ENCODE data around the gene GPC3.

Gene GPC3

DNA sequence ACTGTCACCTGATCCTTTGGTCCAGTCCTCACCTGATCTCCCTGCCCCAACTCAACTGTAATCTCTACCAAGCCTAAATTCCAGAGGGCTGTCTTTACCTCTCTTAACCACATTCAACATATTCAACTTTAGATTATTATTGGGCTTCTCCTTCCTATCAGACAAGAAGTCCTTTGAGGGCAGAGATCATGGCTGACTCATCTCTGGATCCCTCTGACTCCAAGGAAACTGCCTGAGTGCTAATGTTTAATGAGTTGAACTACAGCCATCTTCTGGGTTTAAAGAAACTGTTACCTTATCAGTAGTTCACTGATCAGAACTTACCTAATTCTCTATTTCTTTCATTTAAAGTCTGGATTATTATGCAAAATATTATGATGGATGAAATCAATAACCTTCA is 135.7 kb downstream of the GPC3 start:
- Histone ChIP-seq H3K36me3 (ENCODE audit: control insufficient read depth, insufficient read depth, low read length) (no peaks in the 10 kb centered on the region), H3K27me3 (ENCODE audit: control insufficient read depth, insufficient read depth, low read length) (no peaks in the 10 kb centered on the region), H3K4me3 (ENCODE audit: low read length) (no peak overlapping the region), H3K9me3 (ENCODE audit: control insufficient read depth, insufficient read depth, low read length) (no peaks in the 10 kb centered on the region), H3K4me1 (ENCODE audit: control insufficient read depth, insufficient read depth, low read length) (no peaks in the 10 kb centered on the region), H3K27ac (ENCODE audit: low read length) (no peak overlapping the region)
- no peak for DNase-seq (ENCODE audit: low read depth, low spot score)

DNA sequence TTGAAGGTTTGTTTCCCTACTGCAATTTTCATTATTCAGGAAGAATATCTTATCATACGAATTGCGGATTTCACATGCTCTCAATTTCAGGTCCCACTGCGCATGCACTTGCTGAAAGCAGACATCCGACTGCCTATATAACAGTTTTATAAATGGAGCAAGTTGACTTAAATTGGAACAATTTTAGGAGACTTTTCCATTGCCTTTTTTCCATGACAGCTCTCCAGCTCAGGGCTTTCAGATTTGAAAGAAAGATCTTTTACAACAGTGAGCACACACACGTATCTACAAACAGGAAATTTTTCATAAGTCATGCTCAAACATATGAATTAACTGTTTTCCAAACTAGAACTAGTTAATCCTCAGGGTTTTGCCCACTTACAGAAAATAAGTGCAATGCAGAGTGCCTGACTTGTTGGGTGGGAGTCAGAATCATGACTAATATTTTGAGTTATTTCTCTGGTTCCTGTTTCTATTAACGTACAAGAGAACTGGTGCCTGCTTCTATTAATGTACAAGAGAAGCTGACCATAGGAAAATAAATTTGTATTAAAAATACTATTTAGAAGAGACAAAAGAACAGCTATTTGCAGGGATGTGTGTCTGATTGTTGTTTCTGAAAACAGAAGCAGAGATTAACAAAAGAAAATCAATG is 137.9 kb downstream of the GPC3 start:
- no peak overlapping the region for H3K27ac ChIP-seq (ENCODE audit: low read length)
- H3K4me1 ChIP-seq (ENCODE audit: control insufficient read depth, insufficient read depth, low read length): no peaks in the 10 kb centered on the region
- no CpG with 5 or more reads among the region's 6 CpGs for WGBS (ENCODE audit: insufficient coverage, insufficient read length)
- DNase-seq (ENCODE audit: low read depth, low spot score): no peak
- no peaks in the 10 kb centered on the region for H3K9me3 ChIP-seq (ENCODE audit: control insufficient read depth, insufficient read depth, low read length)
- H3K36me3 ChIP-seq (ENCODE audit: control insufficient read depth, insufficient read depth, low read length): no peaks in the 10 kb centered on the region
- no peak overlapping the region for H3K4me3 ChIP-seq (ENCODE audit: low read length)
- no peaks in the 10 kb centered on the region for H3K27me3 ChIP-seq (ENCODE audit: control insufficient read depth, insufficient read depth, low read length)

DNA sequence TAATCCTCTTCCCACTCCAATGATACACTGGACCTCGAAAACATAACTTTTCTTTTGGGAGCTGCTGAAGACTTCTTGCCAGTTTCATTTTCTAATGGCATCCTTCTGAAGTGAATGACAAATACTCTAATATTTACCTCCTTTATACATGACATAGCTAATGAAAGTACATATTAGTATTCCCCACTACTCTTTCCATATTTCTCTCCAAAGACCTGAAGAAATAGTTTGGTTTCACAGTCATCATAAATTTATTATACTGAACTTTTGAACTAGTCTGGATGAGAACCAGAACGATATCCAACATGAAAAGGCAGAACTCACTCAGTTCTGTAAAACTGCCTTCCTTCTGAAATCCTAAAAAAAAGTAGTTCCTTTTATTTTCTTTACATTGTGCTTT is 139.1 kb downstream of the GPC3 start:
- Histone ChIP-seq H3K36me3 (ENCODE audit: control insufficient read depth, insufficient read depth, low read length) (no peaks in the 10 kb centered on the region), H3K9me3 (ENCODE audit: control insufficient read depth, insufficient read depth, low read length) (no peaks in the 10 kb centered on the region), H3K4me1 (ENCODE audit: control insufficient read depth, insufficient read depth, low read length) (no peaks in the 10 kb centered on the region), H3K27me3 (ENCODE audit: control insufficient read depth, insufficient read depth, low read length) (no peaks in the 10 kb centered on the region), H3K27ac (ENCODE audit: low read length) (no peak overlapping the region), H3K4me3 (ENCODE audit: low read length) (no peak overlapping the region)
- WGBS (ENCODE audit: insufficient coverage, insufficient read length): no CpG with 5 or more reads among the region's 2 CpGs
- DNase-seq (ENCODE audit: low read depth, low spot score): no peak

DNA sequence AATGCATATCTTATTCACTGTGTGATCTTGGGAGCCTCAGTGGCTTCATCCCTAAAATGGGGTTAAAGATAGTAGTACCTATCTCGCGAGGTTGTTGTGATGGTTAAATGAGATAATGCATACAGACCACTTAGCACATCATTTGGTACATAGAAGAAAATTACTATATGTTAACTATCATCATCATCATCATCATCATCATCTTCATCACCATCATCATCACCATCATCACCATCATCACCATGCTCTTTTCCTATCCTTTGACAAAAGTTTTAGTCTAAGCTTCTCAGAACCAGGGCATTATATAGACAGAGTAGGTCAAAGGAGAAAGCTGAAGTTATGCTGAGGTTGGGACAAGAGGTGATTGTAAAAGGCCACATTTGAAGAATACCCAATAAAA is 145.0 kb downstream of the GPC3 start:
- no peaks in the 10 kb centered on the region; the same call in 1 of the 2 replicates for H3K4me1 ChIP-seq (ENCODE audit: control insufficient read depth, insufficient read depth, low read length)
- H3K9me3 ChIP-seq (ENCODE audit: control insufficient read depth, insufficient read depth, low read length): no peaks in the 10 kb centered on the region
- H3K36me3 ChIP-seq (ENCODE audit: control insufficient read depth, insufficient read depth, low read length): no peaks in the 10 kb centered on the region
- no peak overlapping the region for H3K27ac ChIP-seq (ENCODE audit: low read length)
- H3K27me3 ChIP-seq (ENCODE audit: control insufficient read depth, insufficient read depth, low read length): no peaks in the 10 kb centered on the region
- WGBS (ENCODE audit: insufficient coverage, insufficient read length): no CpG with 5 or more reads among the region's 2 CpGs
- no peak overlapping the region for H3K4me3 ChIP-seq (ENCODE audit: low read length)
- no peak for DNase-seq (ENCODE audit: low read depth, low spot score)

DNA sequence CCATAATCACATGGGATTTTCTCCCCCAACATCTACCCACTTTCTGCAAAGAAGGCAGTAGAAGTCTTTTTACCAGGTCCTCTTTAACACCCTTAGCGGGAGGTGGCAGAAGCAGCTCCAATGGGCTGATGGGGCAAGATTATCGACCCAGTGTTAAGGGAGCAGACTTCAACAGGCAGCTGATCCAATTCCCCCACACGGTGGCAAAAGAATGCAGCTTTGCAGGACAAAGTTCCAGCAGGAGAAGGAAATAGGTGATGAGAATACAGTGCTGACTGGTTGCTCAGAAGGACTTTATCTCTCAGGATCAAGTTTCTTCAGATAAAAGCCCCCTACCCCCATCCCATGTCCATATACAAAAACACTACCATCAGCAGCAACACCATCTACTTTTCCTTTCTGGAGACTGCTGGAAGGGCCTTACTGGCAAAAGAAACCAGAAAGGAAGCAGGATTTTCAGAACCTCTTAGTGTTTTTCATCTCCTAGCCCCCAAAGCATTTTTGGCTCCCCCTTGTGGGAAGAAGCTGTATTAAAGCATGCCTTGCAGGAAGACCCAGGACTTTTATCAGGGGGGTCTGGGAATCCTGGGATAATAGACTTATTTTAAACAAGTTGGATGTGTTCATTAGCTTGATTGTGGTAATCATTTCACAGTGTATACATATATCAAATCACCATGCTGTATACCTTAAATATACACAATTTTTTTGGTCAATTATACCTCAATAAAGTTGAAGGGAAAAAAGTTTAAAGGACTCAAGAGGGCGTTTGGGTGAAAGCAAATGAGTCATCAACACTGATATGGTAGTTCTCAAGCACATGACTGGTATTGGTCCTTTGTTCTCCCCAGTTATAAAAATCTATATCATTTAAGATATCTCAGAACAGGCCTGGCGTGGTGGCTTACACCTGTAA is 146.4 kb downstream of the GPC3 start:
- H3K36me3 ChIP-seq (ENCODE audit: control insufficient read depth, insufficient read depth, low read length): no peaks in the 10 kb centered on the region
- H3K27ac ChIP-seq (ENCODE audit: low read length): no peak overlapping the region
- peak; percentile 7 for DNase-seq (ENCODE audit: low read depth, low spot score)
- no peaks in the 10 kb centered on the region for H3K9me3 ChIP-seq (ENCODE audit: control insufficient read depth, insufficient read depth, low read length)
- no peaks in the 10 kb centered on the region; the same call in 1 of the 2 replicates for H3K4me1 ChIP-seq (ENCODE audit: control insufficient read depth, insufficient read depth, low read length)
- H3K27me3 ChIP-seq (ENCODE audit: control insufficient read depth, insufficient read depth, low read length): no peaks in the 10 kb centered on the region
- H3K4me3 ChIP-seq (ENCODE audit: low read length): no peak overlapping the region
- WGBS (ENCODE audit: insufficient coverage, insufficient read length): no CpG with 5 or more reads among the region's 5 CpGs

DNA sequence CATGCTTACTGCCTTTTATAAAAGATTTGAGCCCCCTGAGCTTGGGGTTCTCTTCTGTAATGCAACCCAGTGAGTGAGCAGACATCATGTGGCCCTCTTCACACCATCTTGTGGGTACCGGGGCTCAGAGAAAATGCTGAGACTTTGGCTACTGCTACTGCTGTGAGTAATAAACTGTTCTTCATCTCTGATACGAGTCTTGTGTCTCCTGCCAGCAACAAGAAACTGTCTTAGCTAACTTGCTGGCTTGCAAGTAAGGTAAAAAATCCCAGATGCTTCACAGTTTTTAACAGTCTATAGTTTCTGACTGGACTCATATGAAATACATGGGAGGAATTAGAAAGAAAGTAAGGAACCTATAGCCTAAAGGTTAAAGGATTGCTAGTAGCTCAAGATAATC is 148.3 kb downstream of the GPC3 start:
- DNase-seq (ENCODE audit: low read depth, low spot score): no peak
- Histone ChIP-seq H3K27ac (ENCODE audit: low read length) (no peak overlapping the region), H3K4me3 (ENCODE audit: low read length) (no peak overlapping the region), H3K27me3 (ENCODE audit: control insufficient read depth, insufficient read depth, low read length) (no peaks in the 10 kb centered on the region), H3K9me3 (ENCODE audit: control insufficient read depth, insufficient read depth, low read length) (no peaks in the 10 kb centered on the region), H3K36me3 (ENCODE audit: control insufficient read depth, insufficient read depth, low read length) (no peaks in the 10 kb centered on the region), H3K4me1 (ENCODE audit: control insufficient read depth, insufficient read depth, low read length) (no peaks in the 10 kb centered on the region; the same call in 1 of the 2 replicates)
- no CpG with 5 or more reads among the region's 2 CpGs for WGBS (ENCODE audit: insufficient coverage, insufficient read length)

DNA sequence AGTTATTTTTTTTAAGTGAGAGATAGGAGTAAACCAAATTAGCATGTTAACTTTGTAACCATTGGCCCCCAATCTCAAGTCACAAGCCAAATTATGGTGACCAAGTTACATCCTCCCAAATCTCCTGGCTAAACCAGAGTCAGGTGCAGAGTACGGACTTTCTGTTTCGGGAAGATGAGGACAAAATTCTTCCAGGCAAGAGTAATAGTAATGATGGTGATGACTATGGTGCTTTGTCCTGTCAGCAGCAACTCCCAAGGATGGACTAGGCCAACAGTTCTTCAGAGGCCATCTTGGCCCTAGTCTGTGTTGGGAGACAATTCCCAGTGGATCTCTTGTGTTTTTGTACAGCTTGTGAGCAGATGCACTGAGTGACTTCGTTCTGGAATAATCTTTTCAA is 148.8 kb downstream of the GPC3 start:
- Histone ChIP-seq H3K4me3 (ENCODE audit: low read length) (no peak overlapping the region), H3K27me3 (ENCODE audit: control insufficient read depth, insufficient read depth, low read length) (no peaks in the 10 kb centered on the region), H3K36me3 (ENCODE audit: control insufficient read depth, insufficient read depth, low read length) (no peaks in the 10 kb centered on the region), H3K4me1 (ENCODE audit: control insufficient read depth, insufficient read depth, low read length) (no peaks in the 10 kb centered on the region; the same call in 1 of the 2 replicates), H3K9me3 (ENCODE audit: control insufficient read depth, insufficient read depth, low read length) (no peaks in the 10 kb centered on the region), H3K27ac (ENCODE audit: low read length) (no peak overlapping the region)
- DNase-seq (ENCODE audit: low read depth, low spot score): no peak
- WGBS (ENCODE audit: insufficient coverage, insufficient read length): no CpG with 5 or more reads among the region's 3 CpGs

DNA sequence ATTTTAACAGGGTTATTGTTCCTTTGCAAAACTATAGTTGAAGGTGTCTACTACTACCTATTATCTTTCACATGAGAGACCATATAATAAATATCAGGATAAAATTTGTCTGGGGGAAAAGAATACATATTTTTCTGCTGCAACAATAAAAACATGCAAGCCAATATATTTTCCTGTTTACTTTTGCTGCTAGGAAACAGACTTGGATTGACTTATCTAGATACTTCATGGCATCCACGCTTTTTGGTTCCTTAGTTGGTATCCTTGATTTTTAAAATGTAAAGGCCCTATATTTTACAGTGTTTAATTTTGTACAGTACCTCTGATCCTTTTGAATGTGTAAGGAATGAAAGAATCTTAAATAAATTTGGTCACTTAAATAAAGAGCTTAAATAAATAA is 150.6 kb downstream of the GPC3 start:
- H3K27ac ChIP-seq (ENCODE audit: low read length): no peak overlapping the region

DNA sequence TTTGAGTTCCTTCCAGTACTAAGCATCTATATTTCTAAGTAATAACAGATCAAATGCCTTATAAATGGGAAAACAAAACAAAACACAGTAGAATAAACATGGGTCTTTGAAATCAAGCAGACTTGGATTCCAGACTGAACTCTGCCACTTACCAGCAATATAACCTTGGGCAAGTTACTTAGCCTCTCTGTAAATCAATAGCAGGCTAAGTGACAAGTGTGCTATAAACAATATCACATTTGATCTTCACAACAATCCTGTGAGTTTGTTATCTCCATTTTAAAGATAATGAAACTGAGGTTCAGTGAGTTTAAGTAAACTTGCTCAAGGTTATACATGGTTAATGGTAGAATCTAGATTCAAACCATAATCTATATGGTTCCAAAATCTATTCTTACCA is 165.8 kb downstream of the GPC3 start:
- Histone ChIP-seq H3K4me3 (ENCODE audit: low read length) (no peak overlapping the region), H3K9me3 (ENCODE audit: control insufficient read depth, insufficient read depth, low read length) (no peaks in the 10 kb centered on the region), H3K36me3 (ENCODE audit: control insufficient read depth, insufficient read depth, low read length) (no peaks in the 10 kb centered on the region), H3K4me1 (ENCODE audit: control insufficient read depth, insufficient read depth, low read length) (no peaks in the 10 kb centered on the region; the same call in 1 of the 2 replicates), H3K27me3 (ENCODE audit: control insufficient read depth, insufficient read depth, low read length) (no peaks in the 10 kb centered on the region), H3K27ac (ENCODE audit: low read length) (no peak overlapping the region)
- DNase-seq (ENCODE audit: low read depth, low spot score): no peak

More for the DNA sequence above, 150.6 kb downstream of the GPC3 start:
- Histone ChIP-seq H3K4me3 (ENCODE audit: low read length) (no peak overlapping the region), H3K36me3 (ENCODE audit: control insufficient read depth, insufficient read depth, low read length) (no peaks in the 10 kb centered on the region), H3K27me3 (ENCODE audit: control insufficient read depth, insufficient read depth, low read length) (no peaks in the 10 kb centered on the region), H3K9me3 (ENCODE audit: control insufficient read depth, insufficient read depth, low read length) (no peaks in the 10 kb centered on the region), H3K4me1 (ENCODE audit: control insufficient read depth, insufficient read depth, low read length) (no peaks in the 10 kb centered on the region; the same call in 1 of the 2 replicates)
- DNase-seq (ENCODE audit: low read depth, low spot score): no peak
- WGBS (ENCODE audit: insufficient coverage, insufficient read length): no CpG with 5 or more reads among the region's 1 CpG

DNA sequence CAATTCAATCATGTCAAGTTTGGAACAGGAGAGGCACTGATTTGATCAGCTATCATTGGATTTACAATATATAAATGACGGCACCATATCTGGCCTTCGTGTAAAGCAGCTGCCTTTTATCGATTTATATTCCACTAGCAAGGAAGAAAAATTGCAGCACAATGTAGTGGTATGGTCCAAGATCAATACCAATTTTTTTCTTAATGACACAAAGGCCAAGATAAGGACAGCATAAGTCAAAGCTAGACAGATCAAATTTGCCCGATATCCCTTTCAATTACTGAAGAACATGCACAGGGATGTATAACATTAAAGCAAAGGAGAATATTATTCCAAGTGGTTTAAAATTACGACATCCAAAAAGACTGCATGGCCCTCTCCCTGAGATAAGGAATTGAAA is 167.4 kb downstream of the GPC3 start:
- Histone ChIP-seq H3K27ac (ENCODE audit: low read length) (no peak overlapping the region), H3K4me3 (ENCODE audit: low read length) (no peak overlapping the region), H3K36me3 (ENCODE audit: control insufficient read depth, insufficient read depth, low read length) (no peaks in the 10 kb centered on the region), H3K9me3 (ENCODE audit: control insufficient read depth, insufficient read depth, low read length) (no peaks in the 10 kb centered on the region), H3K4me1 (ENCODE audit: control insufficient read depth, insufficient read depth, low read length) (no peaks in the 10 kb centered on the region; the same call in 1 of the 2 replicates), H3K27me3 (ENCODE audit: control insufficient read depth, insufficient read depth, low read length) (no peaks in the 10 kb centered on the region)
- DNase-seq (ENCODE audit: low read depth, low spot score): no peak
- no CpG with 5 or more reads among the region's 5 CpGs for WGBS (ENCODE audit: insufficient coverage, insufficient read length)
